Sigmoid colon (tissue), 7 donors: Measurements from ENCODE around the gene ADAM8. TPM values are rescaled to one million over a fixed set of nuclear protein-coding genes. Genes with fewer than 3 reads are reported as not detected.
"Not testable (repeated sequence)": the region's sequence is repeated elsewhere in the genome, so short reads cannot be mapped to it uniquely, and the experiment has no call there.

Experiments used
- DNase-seq: peaks from one replicate; pipeline ENCODE4 v3.0.0-alpha.2; 2019
- H3K27ac ChIP-seq, 4 donors: fragments of 200-600 bp; sonication (generic); one replicate each; pipeline ENCODE4 v1.5.1; 2016 to 2019; ENCODE audit warnings: mild to moderate bottlenecking in 1 of 4
- H3K27me3 ChIP-seq, 3 donors: fragments of 200-600 bp; sonication (generic); one replicate each; pipeline ENCODE4 v1.5.1; 2019; ENCODE audit warnings: mild to moderate bottlenecking in 1 of 3
- H3K36me3 ChIP-seq, 4 donors: fragments of 200-600 bp; sonication (generic); one replicate each; pipeline ENCODE4 v1.5.1; 2016 to 2019
- H3K4me1 ChIP-seq, 4 donors: fragments of 200-600 bp; sonication (generic); one replicate each; pipeline ENCODE4 v1.5.1; 2017 to 2019
- H3K4me3 ChIP-seq, 4 donors: fragments of 200-600 bp; sonication (generic); one replicate each; pipeline ENCODE4 v1.5.1; 2017 to 2019; ENCODE audit warnings: mild to moderate bottlenecking in 2 of 4, moderate library complexity in 1 of 4
- H3K9me3 ChIP-seq, 4 donors: fragments of 200-600 bp in 3 of 4; sonication (generic) in 3 of 4; one replicate each; pipeline versions ENCODE4 v1.5.1 to v1.6.1; 2013 to 2019
- CTCF ChIP-seq, 4 experiments: fragments of 450-650 bp in 3 of 4; fragments of 200-600 bp in 1 of 4; IDR thresholded peaks; one replicate each; pipeline ENCODE4 v1.5.1; 2016 to 2019; ENCODE audit warnings: antibody characterized with exemption in 4 of 4, mild to moderate bottlenecking in 3 of 4, moderate library complexity in 2 of 4
- EP300 ChIP-seq, 4 donors: sonication (generic); formaldehyde crosslinking; IDR thresholded peaks; one replicate each; pipeline ENCODE4 v1.6.1; 2017; ENCODE audit warnings: antibody characterized with exemption in 4 of 4
- POLR2A ChIP-seq, 2 donors: fragments of 450-650 bp; IDR thresholded peaks; one replicate each; pipeline ENCODE4 v1.6.1; 2016; ENCODE audit warnings: antibody characterized with exemption in 2 of 2, mild to moderate bottlenecking in 2 of 2, moderate library complexity in 2 of 2
- POLR2AphosphoS5 ChIP-seq, 4 donors: sonication (generic); formaldehyde crosslinking; IDR thresholded peaks; one replicate each; pipeline ENCODE4 v1.6.1; 2017; ENCODE audit warnings: antibody characterized with exemption in 4 of 4
- WGBS, 2 donors: extraction: QIAGEN DNeasy Blood & Tissue Kit; methylation state at CpG; one replicate each; pipeline ENCODE4 v1.1.7; 2013; 5-methylcytosine and 5-hydroxymethylcytosine counted together
- intact Hi-C: fragments of 100-400 bp; cut with DNase I; formaldehyde crosslinking; loops from one replicate; pipeline ENCODE4 v1.15.1; 2023
- polyA plus RNA-seq, 3 donors: library from polyadenylated mRNA; stranded (reverse); fragments of 200-250 nt; gene quantifications; one replicate each; pipeline ENCODE4 v1.2.3, GENCODE V29; 2013
- total RNA-seq, 4 donors: library from RNA; depleted of rRNA; stranded (reverse); fragments of >200 nt; gene quantifications; one replicate each; pipeline ENCODE4 v1.1.0, GENCODE V29; 2016
- donor health status: healthy with polysubstance abuse.
- donor health status: Bipolar disorder and iron deficiency.
- donor health status: healthy.

Gene ADAM8
- total and polyA plus RNA-seq, 7 donors: 0.36 to 8.9 (median 1.2) TPM

- Histone ChIP-seq H3K27me3 (peaks cover 34 to 94% (median 75%) of the 10 kb centered on the region in 3 donors), H3K4me3 (peak overlapping the region in 3 of 4 donors; percentile 3 to 33 (median 27)), H3K36me3 (no peaks in the 10 kb centered on the region), H3K4me1 (peaks cover 0 to 32% (median 21%) of the 10 kb centered on the region in 4 donors), H3K27ac (no peak overlapping the region), H3K9me3 (no peaks in the 10 kb centered on the region)
- no peak for DNase-seq
- 2 to 4% methylated on average over 103 of the region's 103 CpGs for WGBS, 2 donors
- intact Hi-C loops: no loop called here
- TF ChIP-seq POLR2A (IDR thresholded peaks at IDR 0.05): no peak
These were observed 40.0 kb downstream of the ADAM8 start for GRCh38 chr10:133236401-133237240.

- H3K27ac ChIP-seq: no peak overlapping the region
These were observed 40.7 kb downstream of the ADAM8 start for GRCh38 chr10:133235932-133236331.

GRCh38 chr10:133235265-133235855, 41.3 kb downstream of the ADAM8 start:
- Histone ChIP-seq H3K4me3 (peak overlapping the region in 3 of 4 donors; percentile 7 to 33 (median 27)), H3K27me3 (peaks cover 45 to 94% (median 84%) of the 10 kb centered on the region in 3 donors)

More at GRCh38 chr10:133235932-133236331, 40.7 kb downstream of the ADAM8 start:
- H3K36me3 ChIP-seq: no peaks in the 10 kb centered on the region
- peak overlapping the region in 2 of 4 donors; percentile 27 to 33 for H3K4me3 ChIP-seq
- DNase-seq: no peak
- TF ChIP-seq POLR2AphosphoS5 (IDR thresholded peaks at IDR 0.05) (no peak), CTCF (IDR thresholded peaks at IDR 0.05) (no peak), EP300 (IDR thresholded peaks at IDR 0.05) (no peak), POLR2A (IDR thresholded peaks at IDR 0.05) (no peak)
- H3K4me1 ChIP-seq: peaks cover 0 to 32% (median 21%) of the 10 kb centered on the region in 4 donors
- WGBS, 2 donors: 4 to 5% methylated on average over 18 of the region's 18 CpGs
- intact Hi-C loops: no loop called here
- H3K9me3 ChIP-seq: no peaks in the 10 kb centered on the region
- peaks cover 40 to 94% (median 79%) of the 10 kb centered on the region in 3 donors for H3K27me3 ChIP-seq

GRCh38 chr10:133234796-133235195, 41.9 kb downstream of the ADAM8 start:
- H3K9me3 ChIP-seq, H3K27ac ChIP-seq, DNase-seq, intact Hi-C loops, H3K36me3 ChIP-seq, H3K4me3 ChIP-seq: not testable (repeated sequence)
- Histone ChIP-seq H3K4me1 (peaks cover 0 to 38% (median 30%) of the 10 kb centered on the region in 4 donors), H3K27me3 (peaks cover 50 to 94% (median 86%) of the 10 kb centered on the region in 3 donors)
- 42 to 49% methylated on average over 8 of the region's 10 CpGs for WGBS, 2 donors

More at GRCh38 chr10:133235265-133235855, 41.3 kb downstream of the ADAM8 start:
- 6 to 14% methylated on average over 48 of the region's 48 CpGs for WGBS, 2 donors
- Histone ChIP-seq H3K27ac (peak overlapping the region in 2 of 4 donors; percentile 27 to 37), H3K4me1 (peaks cover 0 to 36% (median 26%) of the 10 kb centered on the region in 4 donors), H3K36me3 (no peaks in the 10 kb centered on the region), H3K9me3 (no peaks in the 10 kb centered on the region)
- no peak for DNase-seq
- TF ChIP-seq EP300 (IDR thresholded peaks at IDR 0.05) (no peak), CTCF (IDR thresholded peaks at IDR 0.05) (no peak), POLR2A (IDR thresholded peaks at IDR 0.05) (no peak), POLR2AphosphoS5 (IDR thresholded peaks at IDR 0.05) (no peak)
- intact Hi-C loops: no loop called here

GRCh38 chr10:133231946-133232574, 44.6 kb downstream of the ADAM8 start:
- Histone ChIP-seq H3K27ac (no peak overlapping the region), H3K4me1 (peaks cover 0 to 25% (median 24%) of the 10 kb centered on the region in 4 donors), H3K27me3 (peaks cover 42 to 93% (median 75%) of the 10 kb centered on the region in 3 donors), H3K36me3 (no peaks in the 10 kb centered on the region), H3K4me3 (no peak overlapping the region), H3K9me3 (no peaks in the 10 kb centered on the region)
- DNase-seq: no peak
- intact Hi-C loops: no loop called here
- WGBS, 2 donors: 56 to 62% methylated on average over 11 of the region's 11 CpGs
- TF ChIP-seq EP300 (IDR thresholded peaks at IDR 0.05) (no peak), CTCF (IDR thresholded peaks at IDR 0.05) (no peak), POLR2AphosphoS5 (IDR thresholded peaks at IDR 0.05) (no peak), POLR2A (IDR thresholded peaks at IDR 0.05) (no peak)
